ENCODE measurements around the gene RBM23. TPM values are rescaled to one million over a fixed set of nuclear protein-coding genes. Genes with fewer than 3 reads are reported as not detected.
A peak's percentile ranks its signal among the peaks of the same experiment; 100 is the strongest.

RBM23 gene
- total and polyA plus RNA-seq, 10 of the 15 experiments (the other 5 are each of a cell fraction or from before 2014, with no cell fraction given), result 54.0 to 72.6 (median 61.3) TPM

- SMC1A ChIA-PET (ENCODE audit: uncharacterized antibody, unreplicated experiment), result interaction anchor here (1.6 kb wide), 1 partner anchor 25 kb away, joined by 3 read pairs; no protein-coding TSS in a partner anchor
These were observed 53.2 kb downstream of the RBM23 start for GRCh38 chr14:22865424-22866405.

More at GRCh38 chr14:22865424-22866405, 53.2 kb downstream of the RBM23 start:
- WGBS (ENCODE audit: insufficient coverage, insufficient replicate concordance, low lambda C conversion rate, missing lambda C conversion rate), result 90% methylated on average over 6 of the region's 6 CpGs
- Histone ChIP-seq H3K9ac (ENCODE audit: control insufficient read depth, insufficient read depth, low read length) (no peak overlapping the region), H3K36me3 (ENCODE audit: control insufficient read depth in 2 of 2, insufficient read depth in 2 of 2, low read length in 1 of 2) (no peaks in the 10 kb centered on the region), H3K27me3 (replicated peaks in 1 of 2; ENCODE audit: control insufficient read depth in 2 of 2, insufficient read depth in 2 of 2, low read length in 1 of 2) (no peaks in the 10 kb centered on the region), H3K9me3 (replicated peaks; ENCODE audit: control insufficient read depth, insufficient read depth, low read length) (peaks cover 4% of the 10 kb centered on the region; the same call in 1 of the 3 replicates), H3K4me1 (ENCODE audit: control insufficient read depth, insufficient read depth, low read length) (peaks cover 6% of the 10 kb centered on the region; the same call in 1 of the 2 replicates), H3K4me3 (no peak overlapping the region), H4K20me1 (ENCODE audit: control insufficient read depth, insufficient read depth) (no peaks in the 10 kb centered on the region), H3K79me2 (ENCODE audit: control insufficient read depth, insufficient read depth, low read length) (no peaks in the 10 kb centered on the region), H3K27ac (ENCODE audit: control insufficient read depth, insufficient read depth) (no peak overlapping the region), H2AFZ (ENCODE audit: control insufficient read depth, low read depth, low read length) (no peak overlapping the region), H3K4me2 (ENCODE audit: control insufficient read depth, insufficient read depth) (no peak overlapping the region)
- CTCF ChIA-PET, result interaction anchor here (0.6 to 6.5 kb wide), 8 partner anchors 12 to 309 kb away, joined by 3 to 40 read pairs (median 4); no protein-coding TSS in a partner anchor
- FAIRE-seq, result no peak
- RAD21 ChIA-PET (ENCODE audit: unreplicated experiment), result interaction anchor here (1.0 to 2.3 kb wide), 2 partner anchors 55 to 295 kb away, joined by 3 to 8 read pairs; no protein-coding TSS in a partner anchor
- in situ Hi-C loops (cut with MboI) (no loop called here), intact Hi-C loops (cut with micrococcal nuclease; ENCODE audit: unreplicated experiment) (no loop called here)
- BruUV-seq (replicated peaks), result no TSS peak
- TF ChIP-seq EP300 (IDR thresholded peaks at IDR 0.05; ENCODE audit: borderline replicate concordance in 1 of 2, control insufficient read depth in 1 of 2, low read depth in 2 of 2, low read length in 2 of 2) (no peak), RAD21 (IDR thresholded peaks at IDR 0.05; ENCODE audit: insufficient read depth, low read depth, low read length) (0 out of 2 replicates have a peak, but pooled peaks have one; percentile 8), CTCF (IDR thresholded peaks at IDR 0.05 in 2 of 3, conservative IDR thresholded peaks at IDR 0.05 in 1 of 3; ENCODE audit: control insufficient read depth in 2 of 3, extremely low read depth in 1 of 3, insufficient read depth in 1 of 3, low read depth in 3 of 3, low read length in 3 of 3) (peak; percentile 16 to 39 (median 37); a peak in 4 of 6 replicates)
- no peak for ATAC-seq
- POLR2A ChIA-PET, result interaction anchor here (0.6 to 1.1 kb wide), 4 partner anchors 18 to 139 kb away, joined by 3 to 6 read pairs (median 4); no protein-coding TSS in a partner anchor
- DNase-seq (ENCODE audit: low read depth, low spot score), result no peak

All from GM12878 (cell line).